Stimulated activated CD8-positive, alpha-beta memory T cell treated with anti-CD3 and anti-CD28 coated beads, Interleukin-15, amount 100 ng/mL, for 24 hours (primary cell): Measurements from ENCODE around the gene THAP7.
A peak's percentile ranks its signal among the peaks of the same experiment; 100 is the strongest.

Experiments used
- DNase-seq: peaks from one replicate; pipeline ENCODE4 v3.0.0-alpha.2; 2020; ENCODE audit warnings: low read depth

THAP7 gene

GRCh38 chr22:20993304-20994127, 8.4 kb downstream of the THAP7 start:
- DNase-seq = no peak

- no peak for DNase-seq
Observed at GRCh38 chr22:20992456-20993303, 9.2 kb downstream of the THAP7 start.

- DNase-seq = no peak
Observed at GRCh38 chr22:20992056-20992442, 9.9 kb downstream of the THAP7 start.

GRCh38 chr22:20991252-20992055, 10.5 kb downstream of the THAP7 start:
- DNase-seq = no peak

- no peak for DNase-seq
Observed at GRCh38 chr22:20990184-20991180, 11.4 kb downstream of the THAP7 start.

- DNase-seq = no peak
Observed at GRCh38 chr22:20989323-20990138, 12.4 kb downstream of the THAP7 start.

GRCh38 chr22:20988573-20989322, 13.2 kb downstream of the THAP7 start:
- DNase-seq = no peak

GRCh38 chr22:20987375-20987774, 14.5 kb downstream of the THAP7 start:
- DNase-seq = no peak

GRCh38 chr22:20986365-20986764, 15.6 kb downstream of the THAP7 start:
- DNase-seq = no peak

- DNase-seq = no peak
Observed at GRCh38 chr22:20985720-20986119, 16.2 kb downstream of the THAP7 start.

GRCh38 chr22:20983081-20983771, 18.7 kb downstream of the THAP7 start:
- no peak for DNase-seq

GRCh38 chr22:20982563-20982882, 19.4 kb downstream of the THAP7 start:
- DNase-seq = no peak

- peak; percentile 53 for DNase-seq
Observed at GRCh38 chr22:20981787-20982562, 19.9 kb downstream of the THAP7 start, which contains the start of gene LZTR1. TSS of gene LZTR1 (plus strand) at chr22:20982297. CDS start at chr22:20982372, 75 bp downstream.

- DNase-seq = no peak
Observed at GRCh38 chr22:20980938-20981722, 20.8 kb downstream of the THAP7 start.

- no peak for DNase-seq
Observed at GRCh38 chr22:20980523-20980922, 21.4 kb downstream of the THAP7 start.

- DNase-seq = no peak
Observed at GRCh38 chr22:20979940-20980453, 21.9 kb downstream of the THAP7 start.

GRCh38 chr22:20979243-20979809, 22.6 kb downstream of the THAP7 start:
- DNase-seq = no peak
